Activated naive CD4-positive, alpha-beta T cell treated with anti-CD3 and anti-CD28 coated beads, Interleukin-2, amount 10 ng/mL, durations not matched to agents 7 days and 5 days (primary cell): Measurements from ENCODE around the gene HACD3.
"Not testable (repeated sequence)": the region's sequence is repeated elsewhere in the genome, so short reads cannot be mapped to it uniquely, and the experiment has no call there.

Source experiments
- CTCF ChIA-PET: fragments of 350-600 bp; sonication (Branson Sonifier 250); formaldehyde crosslinking; loops from one replicate; lab custom pipeline; 2021; ENCODE audit warnings: antibody characterized with exemption; lab: Charles Lee
- DNase-seq: peaks from one replicate; pipeline ENCODE4 v3.0.0-alpha.2; 2020
- H3K27ac Mint-ChIP-seq: one replicate; pipeline ENCODE4 v1.8.0; 2021; ENCODE audit warnings: mild to moderate bottlenecking, moderate library complexity, mixed read lengths
- H3K27me3 Mint-ChIP-seq: one replicate; pipeline ENCODE4 v1.8.0; 2021; ENCODE audit warnings: mild to moderate bottlenecking, mixed read lengths
- H3K36me3 Mint-ChIP-seq: one replicate; pipeline ENCODE4 v1.8.0; 2021; ENCODE audit warnings: mixed read lengths
- H3K4me1 Mint-ChIP-seq: one replicate; pipeline ENCODE4 v1.8.0; 2021; ENCODE audit warnings: mixed read lengths
- H3K4me3 Mint-ChIP-seq: one replicate; pipeline ENCODE4 v1.8.0; 2021; ENCODE audit warnings: mild to moderate bottlenecking, moderate library complexity, mixed read lengths
- H3K9me3 Mint-ChIP-seq: one replicate; pipeline ENCODE4 v1.8.0; 2021; ENCODE audit warnings: mixed read lengths

HACD3 gene

DNA sequence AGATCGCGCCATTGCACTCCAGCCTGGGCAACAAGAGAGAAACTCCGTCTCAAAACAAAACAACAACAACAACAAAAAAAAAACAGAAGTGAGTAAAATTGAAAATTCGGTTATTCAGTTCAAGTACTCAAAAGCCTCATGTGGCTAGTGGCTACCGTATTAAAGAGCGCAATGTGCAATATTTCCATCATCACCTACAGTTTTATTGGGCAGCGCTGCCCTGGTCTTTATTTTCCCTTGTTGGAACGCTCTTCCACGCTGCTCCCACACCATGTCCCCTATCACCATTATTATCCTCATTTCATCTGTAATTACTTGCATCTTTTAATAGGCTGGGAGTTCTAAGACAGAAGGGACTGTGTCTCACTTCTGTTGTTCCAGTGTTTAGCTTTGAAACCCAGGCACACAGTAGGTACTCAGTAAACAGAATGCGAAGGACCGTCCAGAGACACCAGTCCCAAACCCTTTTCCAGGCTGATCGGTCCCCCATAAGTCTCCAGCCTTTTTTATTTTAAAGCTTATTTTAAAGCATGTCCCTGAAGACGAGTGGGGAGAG is 423 bp upstream of the HACD3 start:
- DNase-seq = no peak
- Mint-ChIP-seq H3K27ac (peak overlapping the region; percentile 66), H3K36me3 (peaks cover 2% of the 10 kb centered on the region), H3K4me3 (peak overlapping the region; percentile 82), H3K9me3 (no peaks in the 10 kb centered on the region), H3K27me3 (peaks cover 10% of the 10 kb centered on the region), H3K4me1 (peaks cover 37% of the 10 kb centered on the region)
- CTCF ChIA-PET = interaction anchor here (0.6 to 1.2 kb wide), 6 partner anchors 13 to 130 kb away, joined by 3 to 4 read pairs (median 3); partner anchors contain the start of gene INTS14

DNA sequence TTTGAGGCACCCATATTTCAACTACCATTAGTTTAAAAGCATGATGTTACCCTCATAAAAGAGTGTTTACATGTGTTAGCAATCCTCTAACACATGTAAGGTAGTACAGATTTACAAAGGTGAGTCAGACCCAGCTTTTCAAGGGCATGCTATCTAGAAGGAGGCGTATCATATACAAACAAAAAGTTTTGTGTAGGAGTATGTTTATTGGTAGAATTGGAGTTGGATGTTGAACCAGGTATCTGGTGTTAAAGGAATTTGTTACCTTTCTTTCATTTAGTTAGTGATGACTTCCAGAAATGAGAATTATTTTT is 2.4 kb downstream of the HACD3 start:
- no peak overlapping the region for H3K27ac Mint-ChIP-seq
- H3K27me3 Mint-ChIP-seq = no peaks in the 10 kb centered on the region
- H3K9me3 Mint-ChIP-seq = no peaks in the 10 kb centered on the region
- no peak for DNase-seq
- peak overlapping the region; percentile 29 for H3K4me3 Mint-ChIP-seq
- peaks cover 37% of the 10 kb centered on the region for H3K4me1 Mint-ChIP-seq
- peaks cover 3% of the 10 kb centered on the region for H3K36me3 Mint-ChIP-seq
- CTCF ChIA-PET = no interaction called here

DNA sequence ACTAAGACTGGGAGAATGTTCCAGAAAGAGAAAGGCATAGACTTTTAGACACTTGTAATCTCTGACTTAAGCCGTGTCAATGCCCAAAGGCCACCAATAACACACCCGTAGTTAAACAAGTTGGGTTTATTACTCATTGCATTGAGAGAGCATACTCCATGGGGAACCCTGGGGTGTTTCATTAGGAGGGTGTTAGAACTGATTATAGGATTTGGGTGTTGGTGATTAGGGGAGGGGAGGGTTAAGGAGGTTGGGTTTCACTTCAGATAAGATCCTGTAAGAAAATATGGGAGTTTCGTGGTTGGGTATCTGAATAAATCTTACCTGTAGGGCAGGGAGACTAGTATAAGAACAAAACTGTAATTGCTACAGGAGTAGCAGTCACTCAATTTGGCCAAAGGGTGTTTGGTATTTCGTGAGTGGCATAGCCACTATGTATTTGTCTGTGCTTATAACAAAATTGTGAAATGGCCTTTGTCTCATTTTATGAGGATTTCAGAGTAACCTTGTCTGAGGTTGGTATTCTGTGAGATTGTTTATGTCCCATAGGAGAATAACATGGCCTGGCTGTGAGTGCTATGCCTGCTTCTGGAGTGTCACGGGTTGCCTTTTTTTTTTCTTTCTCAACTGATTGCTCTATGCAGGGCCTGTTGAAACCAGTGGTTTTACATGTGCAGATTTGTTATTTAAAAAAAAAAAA is 2.9 kb downstream of the HACD3 start:
- Mint-ChIP-seq H3K36me3 (peaks cover 6% of the 10 kb centered on the region), H3K4me1 (peaks cover 37% of the 10 kb centered on the region), H3K9me3 (no peaks in the 10 kb centered on the region), H3K27ac (no peak overlapping the region), H3K27me3 (no peaks in the 10 kb centered on the region), H3K4me3 (peak overlapping the region; percentile 9)
- no peak for DNase-seq
- CTCF ChIA-PET = no interaction called here

DNA sequence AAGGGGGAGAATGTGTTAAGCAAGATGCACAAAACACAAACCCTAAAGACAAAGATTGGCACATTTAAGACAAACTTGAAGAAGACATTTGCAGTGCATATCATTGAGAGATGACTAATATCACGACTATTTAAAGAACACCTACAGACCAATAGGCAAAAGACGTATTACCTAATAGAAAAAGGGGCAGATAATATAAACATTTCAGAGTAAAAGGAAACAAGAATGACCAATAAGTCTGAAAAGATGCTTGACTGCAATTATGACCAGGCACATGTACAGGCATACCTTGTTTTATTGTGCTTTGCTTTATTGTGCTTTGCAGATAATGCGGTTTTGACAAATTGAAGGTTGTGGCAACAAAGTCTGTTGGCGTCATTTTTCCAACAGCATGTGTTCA is 4.9 kb downstream of the HACD3 start:
- H3K36me3 Mint-ChIP-seq = peaks cover 8% of the 10 kb centered on the region
- no peaks in the 10 kb centered on the region for H3K9me3 Mint-ChIP-seq
- DNase-seq = no peak
- no peak overlapping the region for H3K27ac Mint-ChIP-seq
- no peaks in the 10 kb centered on the region for H3K27me3 Mint-ChIP-seq
- H3K4me3 Mint-ChIP-seq = no peak overlapping the region
- CTCF ChIA-PET = no interaction called here
- peaks cover 32% of the 10 kb centered on the region for H3K4me1 Mint-ChIP-seq

DNA sequence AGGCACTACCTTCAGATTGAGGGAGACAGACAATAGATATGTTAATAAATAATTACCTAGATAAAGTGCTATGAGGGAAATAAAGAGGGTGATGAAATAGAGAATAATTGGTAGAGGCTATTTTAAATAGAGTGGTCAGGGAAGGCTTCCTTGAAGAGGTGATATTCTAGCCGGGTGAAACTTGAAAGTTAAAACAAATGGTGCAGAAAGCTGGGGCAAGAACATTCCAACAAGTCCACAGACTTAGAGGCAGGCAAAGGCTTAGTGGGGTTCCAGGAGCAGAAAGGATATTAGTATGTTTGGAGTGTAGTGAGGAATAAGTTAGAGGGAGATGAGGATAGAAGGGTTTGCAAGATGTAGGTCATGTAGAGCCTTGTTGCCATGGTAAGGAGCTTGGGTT is 10.1 kb downstream of the HACD3 start:
- Mint-ChIP-seq H3K9me3 (no peaks in the 10 kb centered on the region), H3K4me3 (no peak overlapping the region), H3K4me1 (no peaks in the 10 kb centered on the region), H3K27ac (no peak overlapping the region), H3K36me3 (peaks cover 7% of the 10 kb centered on the region), H3K27me3 (no peaks in the 10 kb centered on the region)
- CTCF ChIA-PET = no interaction called here
- DNase-seq = no peak

DNA sequence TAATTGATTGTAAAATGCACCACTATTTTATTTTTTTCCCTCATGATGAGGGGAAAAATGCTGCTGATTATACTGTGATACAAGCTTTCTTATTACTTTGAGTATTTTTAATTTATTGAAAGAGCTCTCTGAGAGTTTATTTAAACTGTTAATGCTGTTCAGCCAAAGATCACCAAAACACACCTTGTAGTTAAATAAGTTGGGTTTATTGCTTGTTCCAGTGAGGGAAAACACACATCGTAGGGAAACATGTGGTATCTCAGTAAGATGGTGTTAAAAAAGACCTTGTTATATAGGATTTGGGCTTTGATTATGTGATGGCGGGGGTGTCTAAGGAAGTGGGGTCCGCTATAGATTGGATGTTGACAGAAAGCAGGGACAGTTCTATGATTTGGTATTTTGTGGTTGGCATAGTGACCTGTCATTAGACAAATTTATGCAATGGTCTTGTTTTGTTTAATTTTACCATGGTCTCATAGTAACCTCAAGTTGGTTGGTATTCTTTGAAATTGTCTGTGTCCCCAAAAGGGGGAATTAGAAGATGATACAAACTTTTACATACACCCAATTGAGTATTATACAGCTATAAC is 11.1 kb downstream of the HACD3 start:
- DNase-seq = no peak
- Mint-ChIP-seq H3K27ac (peak overlapping the region; percentile 6), H3K9me3 (no peaks in the 10 kb centered on the region), H3K4me3 (no peak overlapping the region), H3K4me1 (no peaks in the 10 kb centered on the region), H3K36me3 (peaks cover 6% of the 10 kb centered on the region), H3K27me3 (no peaks in the 10 kb centered on the region)
- CTCF ChIA-PET = no interaction called here

DNA sequence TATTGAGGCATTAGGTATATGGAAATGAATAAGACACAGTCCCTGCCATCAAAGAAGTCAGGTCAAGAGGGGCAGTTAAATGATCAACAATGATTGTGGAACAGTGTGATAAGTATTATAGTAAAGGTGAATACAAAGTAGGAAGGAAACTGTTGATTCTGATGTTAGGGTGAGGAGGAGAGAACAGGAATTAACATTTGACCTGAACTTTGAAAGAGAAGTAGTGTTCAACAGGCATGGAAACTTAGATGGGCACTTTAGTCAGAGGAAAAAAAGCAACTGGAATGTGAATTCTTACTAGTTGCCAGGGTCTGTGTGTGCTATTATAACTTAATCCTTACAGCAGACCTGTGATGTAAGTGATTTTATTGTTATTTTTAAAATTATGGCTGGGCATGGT is 17.6 kb downstream of the HACD3 start:
- Mint-ChIP-seq H3K27ac (no peak overlapping the region), H3K9me3 (no peaks in the 10 kb centered on the region), H3K4me3 (no peak overlapping the region), H3K4me1 (peaks cover 10% of the 10 kb centered on the region), H3K27me3 (no peaks in the 10 kb centered on the region), H3K36me3 (peaks cover 3% of the 10 kb centered on the region)
- CTCF ChIA-PET = no interaction called here
- DNase-seq = no peak

DNA sequence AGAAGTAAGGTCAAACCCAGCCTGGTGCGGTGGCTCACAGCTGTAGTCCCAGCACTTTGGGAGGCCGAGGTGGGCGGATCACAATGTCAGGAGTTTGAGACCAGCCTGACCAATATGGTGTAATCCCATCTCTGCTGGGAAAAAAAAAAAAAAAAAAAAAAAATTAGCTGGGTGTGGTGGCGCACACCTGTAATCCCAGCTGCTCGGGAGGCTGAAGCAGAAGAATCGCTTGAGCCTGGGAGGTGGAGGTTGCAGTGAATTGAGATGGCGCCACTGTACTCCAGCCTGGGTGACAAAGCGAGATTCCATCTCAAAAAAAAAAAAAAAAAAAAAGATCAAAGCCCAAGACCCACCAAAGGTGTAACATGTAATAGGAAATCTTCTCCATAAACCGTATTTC is 19.0 kb downstream of the HACD3 start:
- H3K27ac Mint-ChIP-seq, H3K9me3 Mint-ChIP-seq, H3K4me3 Mint-ChIP-seq, DNase-seq, CTCF ChIA-PET, H3K27me3 Mint-ChIP-seq: not testable (repeated sequence)
- H3K4me1 Mint-ChIP-seq = peaks cover 10% of the 10 kb centered on the region
- peaks cover 10% of the 10 kb centered on the region for H3K36me3 Mint-ChIP-seq

DNA sequence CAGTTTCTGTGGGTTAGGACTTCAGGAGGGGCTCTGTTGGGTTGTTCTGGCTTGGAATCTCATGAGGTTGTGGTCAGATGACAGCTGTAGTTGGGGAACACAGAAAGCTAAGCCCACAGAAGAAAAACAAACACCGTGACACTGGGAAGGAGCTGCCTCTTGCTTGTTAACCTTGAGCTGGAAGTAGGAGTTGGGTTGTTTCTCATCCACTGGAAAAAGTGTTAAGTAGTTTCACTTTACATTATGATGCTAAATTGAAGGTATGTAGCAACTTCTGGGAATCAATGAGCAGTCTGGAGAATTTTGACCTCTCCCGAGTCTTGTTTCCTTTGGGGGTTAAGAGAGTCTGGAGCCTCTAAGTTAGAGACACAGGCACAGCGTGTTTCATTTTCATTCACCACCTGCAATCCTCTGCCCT is 20.4 kb downstream of the HACD3 start:
- H3K4me1 Mint-ChIP-seq = peaks cover 10% of the 10 kb centered on the region
- no peak overlapping the region for H3K27ac Mint-ChIP-seq
- no peaks in the 10 kb centered on the region for H3K27me3 Mint-ChIP-seq
- DNase-seq = no peak
- H3K9me3 Mint-ChIP-seq = no peaks in the 10 kb centered on the region
- CTCF ChIA-PET = no interaction called here
- H3K4me3 Mint-ChIP-seq = no peak overlapping the region
- H3K36me3 Mint-ChIP-seq = peaks cover 13% of the 10 kb centered on the region

DNA sequence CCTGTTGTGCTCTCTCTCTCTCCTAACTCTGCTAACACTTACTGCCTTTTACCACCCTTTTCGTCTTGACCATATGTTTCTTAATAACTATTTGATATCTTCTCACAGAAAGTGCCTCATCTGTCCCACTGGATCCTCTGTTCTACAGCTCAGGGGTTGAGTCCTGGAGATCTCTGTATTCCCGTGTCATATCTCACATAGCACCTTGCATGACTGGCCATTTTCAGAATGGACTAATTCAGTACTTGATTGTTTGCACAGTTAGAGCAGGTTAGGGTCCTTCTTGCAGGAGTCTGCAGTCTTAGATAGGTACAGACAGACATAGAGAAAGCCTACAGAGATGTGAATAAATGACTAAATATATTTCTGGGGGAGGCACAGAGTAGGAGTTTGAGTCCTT is 20.9 kb downstream of the HACD3 start:
- CTCF ChIA-PET = no interaction called here
- no peak overlapping the region for H3K27ac Mint-ChIP-seq

DNA sequence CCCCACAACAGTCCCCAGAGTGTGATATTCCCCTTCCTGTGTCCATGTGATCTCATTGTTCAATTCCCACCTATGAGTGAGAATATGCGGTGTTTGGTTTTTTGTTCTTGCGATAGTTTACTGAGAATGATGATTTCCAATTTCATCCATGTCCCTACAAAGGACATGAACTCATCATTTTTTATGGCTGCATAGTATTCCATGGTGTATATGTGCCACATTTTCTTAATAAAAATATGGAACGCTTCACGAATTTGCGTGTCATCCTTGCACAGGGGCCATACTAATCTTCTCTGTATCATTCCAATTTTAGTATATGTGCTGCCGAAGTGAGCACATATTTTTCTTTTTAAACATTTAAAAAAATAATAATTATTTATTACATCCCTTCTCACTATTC is 22.6 kb downstream of the HACD3 start:
- not testable (repeated sequence) for DNase-seq, H3K27ac Mint-ChIP-seq, H3K9me3 Mint-ChIP-seq, H3K27me3 Mint-ChIP-seq, H3K4me3 Mint-ChIP-seq
- CTCF ChIA-PET = interaction anchor here (0.7 kb wide), 1 partner anchor 597 kb away, joined by 3 read pairs; no protein-coding TSS in a partner anchor
- Mint-ChIP-seq H3K36me3 (peaks cover 23% of the 10 kb centered on the region), H3K4me1 (peaks cover 10% of the 10 kb centered on the region)

More for the DNA sequence above, 20.9 kb downstream of the HACD3 start:
- Mint-ChIP-seq H3K27me3 (no peaks in the 10 kb centered on the region), H3K36me3 (peaks cover 13% of the 10 kb centered on the region), H3K4me1 (peaks cover 10% of the 10 kb centered on the region), H3K9me3 (no peaks in the 10 kb centered on the region), H3K4me3 (no peak overlapping the region)
- DNase-seq = no peak

DNA sequence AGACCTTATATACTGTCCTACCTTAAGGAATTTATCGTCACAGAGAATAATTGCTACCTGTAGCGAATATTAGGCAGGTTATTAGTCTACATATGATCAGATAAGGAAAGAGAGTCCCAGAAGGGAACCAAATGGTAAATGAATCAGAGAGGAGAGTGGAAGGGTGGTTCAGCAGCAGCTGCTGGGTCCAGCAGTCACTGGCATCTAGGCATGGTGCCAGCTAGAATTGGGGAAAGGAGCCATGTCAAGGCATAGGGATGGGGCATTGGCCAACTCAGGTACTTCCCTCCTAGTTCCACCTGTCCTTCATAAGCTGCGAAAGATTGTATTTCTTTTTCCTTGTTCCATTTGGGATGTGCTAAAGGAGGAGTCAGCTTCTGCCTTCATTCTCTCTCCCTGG is 23.4 kb downstream of the HACD3 start:
- H3K9me3 Mint-ChIP-seq = no peaks in the 10 kb centered on the region
- H3K4me3 Mint-ChIP-seq = no peak overlapping the region
- CTCF ChIA-PET = no interaction called here
- H3K27ac Mint-ChIP-seq = no peak overlapping the region
- H3K27me3 Mint-ChIP-seq = no peaks in the 10 kb centered on the region
- no peak for DNase-seq
- H3K4me1 Mint-ChIP-seq = peaks cover 10% of the 10 kb centered on the region
- H3K36me3 Mint-ChIP-seq = peaks cover 25% of the 10 kb centered on the region

DNA sequence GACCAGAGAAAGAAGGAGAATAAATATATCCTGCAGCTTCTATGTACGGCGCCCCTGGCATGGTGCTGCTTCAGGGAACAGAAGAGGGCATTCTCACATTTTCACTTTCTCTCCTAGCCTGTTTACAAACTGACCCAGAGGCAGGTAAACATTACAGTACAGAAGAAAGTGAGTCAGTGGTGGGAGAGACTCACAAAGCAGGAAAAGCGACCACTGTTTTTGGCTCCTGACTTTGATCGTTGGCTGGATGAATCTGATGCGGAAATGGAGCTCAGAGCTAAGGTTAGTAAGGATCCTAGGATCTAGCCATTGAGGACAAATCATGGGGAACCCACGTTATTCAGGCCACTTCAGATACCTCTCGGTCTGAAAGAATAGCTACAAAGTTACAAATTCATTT is 26.4 kb downstream of the HACD3 start:
- no peaks in the 10 kb centered on the region for H3K4me1 Mint-ChIP-seq
- no peak overlapping the region for H3K27ac Mint-ChIP-seq
- no peak overlapping the region for H3K4me3 Mint-ChIP-seq
- no peaks in the 10 kb centered on the region for H3K27me3 Mint-ChIP-seq
- CTCF ChIA-PET = no interaction called here
- H3K9me3 Mint-ChIP-seq = no peaks in the 10 kb centered on the region
- H3K36me3 Mint-ChIP-seq = peaks cover 33% of the 10 kb centered on the region
- DNase-seq = no peak

DNA sequence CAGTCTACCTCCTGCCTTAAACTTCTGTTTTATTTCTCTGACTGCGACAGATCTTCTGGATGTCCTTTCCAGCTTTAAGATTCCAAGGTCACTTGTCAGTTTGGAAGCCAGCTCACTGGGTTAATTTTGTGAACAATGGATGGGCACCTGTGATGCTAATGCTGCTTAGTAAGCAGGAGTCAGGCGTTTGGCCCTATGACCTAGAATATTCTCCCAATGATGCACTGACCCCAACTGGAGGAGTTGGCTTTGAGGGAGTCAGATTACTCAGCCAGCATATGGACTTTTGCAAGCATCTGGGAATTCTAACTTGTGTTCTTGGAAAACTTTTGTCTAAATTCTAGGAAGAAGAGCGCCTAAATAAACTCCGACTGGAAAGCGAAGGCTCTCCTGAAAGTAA is 28.1 kb downstream of the HACD3 start:
- Mint-ChIP-seq H3K27me3 (no peaks in the 10 kb centered on the region), H3K27ac (no peak overlapping the region), H3K4me3 (no peak overlapping the region), H3K4me1 (no peaks in the 10 kb centered on the region), H3K36me3 (peaks cover 31% of the 10 kb centered on the region), H3K9me3 (no peaks in the 10 kb centered on the region)
- CTCF ChIA-PET = no interaction called here
- DNase-seq = no peak
